ENCODE measurements around the gene TMEM108. TPM values are rescaled to one million over a fixed set of nuclear protein-coding genes. Genes with fewer than 3 reads are reported as not detected.

Gene TMEM108
- polyA plus RNA-seq, 1 of the 3 experiments (the other 2 are of a cell fraction) = 8.6 TPM

- Histone ChIP-seq H3K27me3 (ENCODE audit: insufficient read depth) (no peaks in the 10 kb centered on the region), H3K79me2 (ENCODE audit: insufficient read depth) (no peaks in the 10 kb centered on the region), H3K4me1 (ENCODE audit: control insufficient read depth in 1 of 2, insufficient read depth in 2 of 2, low read depth in 1 of 2, low read length in 1 of 2) (peaks cover 0 to 36% of the 10 kb centered on the region in 2 experiments; a peak in 2 of 4 replicates), H4K20me1 (ENCODE audit: insufficient read depth) (no peaks in the 10 kb centered on the region), H2AFZ (ENCODE audit: low read depth) (no peak overlapping the region), H3K27ac (ENCODE audit: low read depth in 2 of 2, low read length in 1 of 2) (peak overlapping the region in 1 of 2 experiments; percentile 87; a peak in 2 of 4 replicates), H3K4me2 (no peak overlapping the region), H3K9me3 (no peaks in the 10 kb centered on the region), H3K9me2 (no peaks in the 10 kb centered on the region), H3K36me3 (replicated peaks in 1 of 2; ENCODE audit: control insufficient read depth in 1 of 2, insufficient read depth in 2 of 2, low read length in 1 of 2) (no peaks in the 10 kb centered on the region), H3K9ac (no peak overlapping the region), H3K4me3 (ENCODE audit: low read depth in 2 of 2, low read length in 1 of 2) (no peak overlapping the region), H3F3A (replicated peaks; ENCODE audit: insufficient read depth) (no peaks in the 10 kb centered on the region)
- WGBS (ENCODE audit: low lambda C conversion rate) = 72% methylated on average over 12 of the region's 12 CpGs
- no peak for DNase-seq
- ChIA-PET POLR2A (interaction anchor here (1.3 kb wide), 1 partner anchor 96 kb away, joined by 3 read pairs; no protein-coding TSS in a partner anchor), CTCF (interaction anchor here (0.6 to 1.4 kb wide), 8 partner anchors 8 to 245 kb away, joined by 3 to 4 read pairs (median 3); no protein-coding TSS in a partner anchor)
- no peak for TF ChIP-seq USF1 (IDR thresholded peaks at IDR 0.05; ENCODE audit: borderline replicate concordance, low read depth)
- no peak for TF ChIP-seq EP300 (IDR thresholded peaks at IDR 0.05; ENCODE audit: borderline replicate concordance in 1 of 2, low read depth in 1 of 2, low read length in 1 of 2)
- TF ChIP-seq, protein P1, sequence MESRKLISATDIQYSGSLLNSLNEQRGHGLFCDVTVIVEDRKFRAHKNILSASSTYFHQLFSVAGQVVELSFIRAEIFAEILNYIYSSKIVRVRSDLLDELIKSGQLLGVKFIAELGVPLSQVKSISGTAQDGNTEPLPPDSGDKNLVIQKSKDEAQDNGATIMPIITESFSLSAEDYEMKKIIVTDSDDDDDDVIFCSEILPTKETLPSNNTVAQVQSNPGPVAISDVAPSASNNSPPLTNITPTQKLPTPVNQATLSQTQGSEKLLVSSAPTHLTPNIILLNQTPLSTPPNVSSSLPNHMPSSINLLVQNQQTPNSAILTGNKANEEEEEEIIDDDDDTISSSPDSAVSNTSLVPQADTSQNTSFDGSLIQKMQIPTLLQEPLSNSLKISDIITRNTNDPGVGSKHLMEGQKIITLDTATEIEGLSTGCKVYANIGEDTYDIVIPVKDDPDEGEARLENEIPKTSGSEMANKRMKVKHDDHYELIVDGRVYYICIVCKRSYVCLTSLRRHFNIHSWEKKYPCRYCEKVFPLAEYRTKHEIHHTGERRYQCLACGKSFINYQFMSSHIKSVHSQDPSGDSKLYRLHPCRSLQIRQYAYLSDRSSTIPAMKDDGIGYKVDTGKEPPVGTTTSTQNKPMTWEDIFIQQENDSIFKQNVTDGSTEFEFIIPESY (IDR thresholded peaks at IDR 0.05; ENCODE audit: borderline replicate concordance, low read depth) = no peak
- no peak for TF ChIP-seq FOSL2 (IDR thresholded peaks at IDR 0.05; ENCODE audit: borderline replicate concordance, low read depth)
- TF ChIP-seq, protein P2, sequence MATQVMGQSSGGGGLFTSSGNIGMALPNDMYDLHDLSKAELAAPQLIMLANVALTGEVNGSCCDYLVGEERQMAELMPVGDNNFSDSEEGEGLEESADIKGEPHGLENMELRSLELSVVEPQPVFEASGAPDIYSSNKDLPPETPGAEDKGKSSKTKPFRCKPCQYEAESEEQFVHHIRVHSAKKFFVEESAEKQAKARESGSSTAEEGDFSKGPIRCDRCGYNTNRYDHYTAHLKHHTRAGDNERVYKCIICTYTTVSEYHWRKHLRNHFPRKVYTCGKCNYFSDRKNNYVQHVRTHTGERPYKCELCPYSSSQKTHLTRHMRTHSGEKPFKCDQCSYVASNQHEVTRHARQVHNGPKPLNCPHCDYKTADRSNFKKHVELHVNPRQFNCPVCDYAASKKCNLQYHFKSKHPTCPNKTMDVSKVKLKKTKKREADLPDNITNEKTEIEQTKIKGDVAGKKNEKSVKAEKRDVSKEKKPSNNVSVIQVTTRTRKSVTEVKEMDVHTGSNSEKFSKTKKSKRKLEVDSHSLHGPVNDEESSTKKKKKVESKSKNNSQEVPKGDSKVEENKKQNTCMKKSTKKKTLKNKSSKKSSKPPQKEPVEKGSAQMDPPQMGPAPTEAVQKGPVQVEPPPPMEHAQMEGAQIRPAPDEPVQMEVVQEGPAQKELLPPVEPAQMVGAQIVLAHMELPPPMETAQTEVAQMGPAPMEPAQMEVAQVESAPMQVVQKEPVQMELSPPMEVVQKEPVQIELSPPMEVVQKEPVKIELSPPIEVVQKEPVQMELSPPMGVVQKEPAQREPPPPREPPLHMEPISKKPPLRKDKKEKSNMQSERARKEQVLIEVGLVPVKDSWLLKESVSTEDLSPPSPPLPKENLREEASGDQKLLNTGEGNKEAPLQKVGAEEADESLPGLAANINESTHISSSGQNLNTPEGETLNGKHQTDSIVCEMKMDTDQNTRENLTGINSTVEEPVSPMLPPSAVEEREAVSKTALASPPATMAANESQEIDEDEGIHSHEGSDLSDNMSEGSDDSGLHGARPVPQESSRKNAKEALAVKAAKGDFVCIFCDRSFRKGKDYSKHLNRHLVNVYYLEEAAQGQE (IDR thresholded peaks at IDR 0.05; ENCODE audit: low read depth, low read length) = no peak
- TF ChIP-seq RCOR1 (IDR thresholded peaks at IDR 0.05; ENCODE audit: low read length) = no peak
- TF ChIP-seq NRF1 (IDR thresholded peaks at IDR 0.05; ENCODE audit: low read depth, low read length) = no peak
- no peak for TF ChIP-seq NFIC (IDR thresholded peaks at IDR 0.05; ENCODE audit: borderline replicate concordance)
- TF ChIP-seq GATA2 (CRISPR knock-in tag; IDR thresholded peaks at IDR 0.05) = no peak
- no peak for TF ChIP-seq TEAD4 (IDR thresholded peaks at IDR 0.05; ENCODE audit: borderline replicate concordance, insufficient read depth)
- no peak for TF ChIP-seq JUND (IDR thresholded peaks at IDR 0.05)
- TF ChIP-seq RFX5 (IDR thresholded peaks at IDR 0.05; ENCODE audit: low read length) = no peak
- no peak for TF ChIP-seq IRF3 (IDR thresholded peaks at IDR 0.05; ENCODE audit: low read depth, low read length)
- TF ChIP-seq USF2 (IDR thresholded peaks at IDR 0.05; ENCODE audit: borderline replicate concordance, low read depth, low read length) = no peak
- no peak for TF ChIP-seq CHD2 (IDR thresholded peaks at IDR 0.05; ENCODE audit: low read length, partially characterized antibody)
- no peak for TF ChIP-seq PBX3 (IDR thresholded peaks at IDR 0.05)
- TF ChIP-seq EZH2phosphoT487 (IDR thresholded peaks at IDR 0.05; ENCODE audit: borderline replicate concordance, low read depth) = no peak
- no peak for TF ChIP-seq TAF1 (IDR thresholded peaks at IDR 0.05; ENCODE audit: borderline replicate concordance, low read depth, low read length)
- no peak for TF ChIP-seq POLR2AphosphoS5 (IDR thresholded peaks at IDR 0.05; ENCODE audit: low read depth, low read length)
Observed at GRCh38 chr3:133137042-133137996, 99.1 kb downstream of the TMEM108 start.

All from SK-N-SH (cell line).